GM19099 (cell line): ENCODE results near the gene HRC.

Experiments
- POLR2A ChIP-seq: IDR thresholded peaks from 3 replicates; pipeline ENCODE4 v1.6.1; 2011; ENCODE audit warnings: low read depth; ENCODE audit not compliant: insufficient read length; ENCODE audit errors: extremely low read depth

HRC gene

GRCh38 chr19:49127674-49128544, 27.3 kb downstream of the HRC start:
- peak; percentile 43 for TF ChIP-seq POLR2A

GRCh38 chr19:49126575-49126974, 28.6 kb downstream of the HRC start:
- no peak for TF ChIP-seq POLR2A

GRCh38 chr19:49125025-49125731, 30.0 kb downstream of the HRC start:
- TF ChIP-seq POLR2A, result no peak

- TF ChIP-seq POLR2A, result no peak
Measured at GRCh38 chr19:49120868-49121267, 34.3 kb downstream of the HRC start.

GRCh38 chr19:49120325-49120683, 34.9 kb downstream of the HRC start:
- no peak for TF ChIP-seq POLR2A

- TF ChIP-seq POLR2A, result no peak
Measured at GRCh38 chr19:49119411-49120324, 35.5 kb downstream of the HRC start, which contains the start of gene PPFIA3. TSS of gene PPFIA3 (plus strand) at chr19:49119544. CDS start at chr19:49127874, 8,330 bp downstream.

- peak; percentile 73 for TF ChIP-seq POLR2A
Measured at GRCh38 chr19:49118565-49119410, 36.4 kb downstream of the HRC start, which contains the start of gene C19orf73. TSS of gene C19orf73 (minus strand) at chr19:49119143. CDS start at chr19:49119022, 121 bp downstream.

- TF ChIP-seq POLR2A, result no peak
Measured at GRCh38 chr19:49117677-49118564, 37.3 kb downstream of the HRC start.

- TF ChIP-seq POLR2A, result no peak
Measured at GRCh38 chr19:49116544-49116943, 38.7 kb downstream of the HRC start.

- TF ChIP-seq POLR2A, result no peak
Measured at GRCh38 chr19:49114630-49115363, 40.4 kb downstream of the HRC start.

- TF ChIP-seq POLR2A, result peak; percentile 43
Measured at GRCh38 chr19:49113762-49114629, 41.2 kb downstream of the HRC start, which contains the start of gene LIN7B. TSS of gene LIN7B (plus strand) at chr19:49114370. CDS start at chr19:49114405, 35 bp downstream.

GRCh38 chr19:49111218-49111998, 43.8 kb downstream of the HRC start:
- no peak for TF ChIP-seq POLR2A
